Muscle of back (tissue), 11 donors: ENCODE results near the gene NRXN2. TPM values are rescaled to one million over a fixed set of nuclear protein-coding genes. Genes with fewer than 3 reads are reported as not detected.

ENCODE experiments used
- DNase-seq, 3 donors: peaks; one replicate each; pipeline versions ENCODE4 v3.0.0 to v3.0.0-alpha.2; 2013
- polyA plus RNA-seq, 10 donors: library from polyadenylated mRNA; unstranded; fragments of 120-200 nt; gene quantifications; one replicate each; pipeline ENCODE4 v1.2.1, GENCODE V29; 2013; ENCODE audit not compliant: insufficient read length in 10 of 10

NRXN2 gene
- polyA plus RNA-seq, 10 donors = 16.4 to 36.8 (median 26.1) TPM

DNA sequence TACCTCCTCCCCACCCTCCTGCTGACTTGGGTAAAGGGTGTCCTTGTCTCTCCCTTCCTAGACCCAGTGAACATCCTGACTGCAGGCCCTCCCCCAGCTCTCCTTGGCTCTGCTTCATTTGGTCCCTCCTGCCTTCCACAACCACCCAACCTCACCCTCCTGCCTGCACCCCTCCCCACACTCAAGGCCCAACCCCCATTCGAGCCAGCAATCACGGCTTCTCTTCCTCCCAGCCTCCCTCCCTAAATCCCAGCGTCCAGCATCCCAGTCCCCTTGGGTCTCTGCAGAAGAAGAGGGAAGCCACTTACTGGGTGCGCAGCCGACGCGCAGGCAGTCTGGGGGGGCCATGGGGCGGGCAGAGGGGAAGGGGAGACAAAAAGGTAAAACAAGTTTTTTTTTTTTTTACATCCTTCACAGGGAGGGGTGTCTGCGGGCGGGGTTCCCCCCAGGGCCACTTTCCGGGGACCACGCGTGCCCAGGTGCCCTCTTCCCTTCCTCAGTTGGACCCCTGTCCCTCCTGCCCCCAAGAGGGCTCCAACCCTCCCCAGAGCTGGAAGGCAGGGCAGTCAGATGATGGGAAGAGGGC lies 69.5 kb downstream of the NRXN2 start:
- DNase-seq = no peak

DNA sequence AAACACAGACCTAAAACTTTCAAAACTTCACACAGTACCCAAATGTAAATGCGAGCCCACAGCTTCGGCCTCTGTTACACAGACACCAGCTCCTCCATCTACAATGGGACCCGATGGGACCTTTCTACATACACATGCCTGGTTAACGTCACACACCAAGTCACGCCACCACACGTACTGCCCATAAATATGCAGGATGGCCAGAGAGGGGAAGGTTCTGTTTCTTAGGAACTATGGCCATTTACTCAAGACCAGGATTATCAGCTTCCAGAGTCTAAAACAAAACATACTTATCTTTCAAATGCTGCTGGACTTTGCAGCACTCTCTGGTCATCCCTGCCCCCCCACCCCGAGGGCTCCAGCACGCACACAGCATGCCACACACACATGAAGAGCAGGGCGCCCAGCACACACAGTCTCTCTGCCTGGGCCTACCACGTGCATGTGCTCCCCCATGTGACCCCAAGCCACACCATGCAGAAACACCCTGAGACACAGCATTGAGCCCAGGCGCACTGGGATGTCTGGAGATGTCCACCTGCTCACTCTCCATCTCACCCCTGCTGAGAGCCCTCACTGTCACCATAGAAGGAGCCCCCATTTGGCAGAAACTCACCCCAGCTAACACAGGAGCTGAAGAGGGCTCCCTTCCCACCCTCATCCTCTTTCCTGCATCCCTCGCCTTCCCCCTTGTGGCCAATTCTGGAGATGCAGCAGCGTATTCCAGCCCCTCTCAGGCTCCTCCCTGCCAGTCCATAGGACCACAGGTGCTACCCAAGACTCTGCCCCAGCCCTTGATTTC lies 70.2 kb downstream of the NRXN2 start:
- peak; percentile 63 to 91 (median 86) for DNase-seq

DNA sequence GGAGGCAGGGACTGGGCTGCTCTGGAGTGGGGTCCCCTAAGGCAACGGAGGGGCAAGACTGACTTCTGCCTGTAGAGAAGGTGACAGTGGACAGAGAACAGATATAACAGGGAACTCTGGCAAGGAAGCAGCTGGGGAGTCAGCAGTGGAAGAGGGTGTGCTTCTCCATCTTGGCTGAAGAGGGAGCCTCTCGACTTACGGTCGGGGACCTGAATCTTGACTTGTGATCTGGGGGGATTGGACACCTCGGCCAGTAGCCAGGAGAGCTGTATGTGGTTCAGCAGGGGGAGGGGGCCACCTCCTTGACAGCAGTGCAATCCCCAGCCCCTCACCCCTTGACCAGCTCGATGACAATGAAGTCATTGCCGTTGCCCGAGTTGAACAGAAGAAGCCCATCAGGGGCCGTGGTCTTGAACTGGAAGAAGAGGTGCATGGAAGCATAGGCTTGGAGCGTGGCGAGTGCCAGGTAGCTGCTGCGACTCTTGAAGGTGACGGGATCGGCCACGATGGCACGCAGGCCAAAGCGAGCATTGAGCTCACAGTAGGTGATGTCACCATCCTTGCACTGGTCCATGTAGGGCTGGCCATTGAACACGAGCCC lies 72.0 kb downstream of the NRXN2 start:
- peak in 1 of 3 donors; percentile 55 for DNase-seq

DNA sequence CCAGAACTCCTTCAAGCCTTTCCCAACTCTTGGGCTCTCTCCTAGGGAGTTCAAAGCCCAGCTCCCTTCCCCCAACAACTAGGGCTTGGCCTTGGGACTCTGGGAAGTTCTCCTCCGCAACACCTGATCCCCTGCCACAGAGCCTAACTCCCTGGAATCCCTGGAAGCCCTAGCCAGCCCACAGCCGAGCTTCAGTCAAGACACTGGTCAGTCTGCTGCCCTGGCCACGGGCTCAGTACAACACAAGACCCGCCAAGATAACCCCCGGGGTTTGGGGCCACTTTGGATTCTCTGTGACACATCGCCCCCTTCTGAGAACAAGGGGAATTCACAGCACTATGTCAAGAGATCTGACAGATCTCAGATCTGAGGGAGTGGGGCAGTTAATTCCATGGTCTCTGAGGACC lies 73.7 kb downstream of the NRXN2 start:
- DNase-seq = peak in 2 of 3 donors; percentile 40 to 67

DNA sequence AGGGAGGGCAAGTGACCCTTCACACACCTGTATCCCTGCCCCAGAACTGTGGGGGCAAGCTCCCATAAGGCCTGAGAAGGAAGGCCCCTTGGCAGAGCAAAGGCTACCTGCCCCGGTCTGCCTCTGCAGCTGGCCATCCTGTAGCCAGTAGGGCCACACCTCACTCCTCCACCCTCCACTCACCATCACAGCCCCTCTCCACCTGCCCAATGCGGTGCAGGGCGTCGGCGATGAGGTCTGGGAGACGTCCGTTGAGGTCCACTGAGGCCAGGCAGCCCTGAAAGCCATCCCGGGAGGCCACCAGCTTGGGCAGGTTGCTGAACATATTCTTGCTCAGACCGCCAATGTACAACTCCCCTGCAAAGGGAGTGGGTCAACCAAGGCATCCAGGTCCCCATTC lies 74.4 kb downstream of the NRXN2 start:
- no peak for DNase-seq

DNA sequence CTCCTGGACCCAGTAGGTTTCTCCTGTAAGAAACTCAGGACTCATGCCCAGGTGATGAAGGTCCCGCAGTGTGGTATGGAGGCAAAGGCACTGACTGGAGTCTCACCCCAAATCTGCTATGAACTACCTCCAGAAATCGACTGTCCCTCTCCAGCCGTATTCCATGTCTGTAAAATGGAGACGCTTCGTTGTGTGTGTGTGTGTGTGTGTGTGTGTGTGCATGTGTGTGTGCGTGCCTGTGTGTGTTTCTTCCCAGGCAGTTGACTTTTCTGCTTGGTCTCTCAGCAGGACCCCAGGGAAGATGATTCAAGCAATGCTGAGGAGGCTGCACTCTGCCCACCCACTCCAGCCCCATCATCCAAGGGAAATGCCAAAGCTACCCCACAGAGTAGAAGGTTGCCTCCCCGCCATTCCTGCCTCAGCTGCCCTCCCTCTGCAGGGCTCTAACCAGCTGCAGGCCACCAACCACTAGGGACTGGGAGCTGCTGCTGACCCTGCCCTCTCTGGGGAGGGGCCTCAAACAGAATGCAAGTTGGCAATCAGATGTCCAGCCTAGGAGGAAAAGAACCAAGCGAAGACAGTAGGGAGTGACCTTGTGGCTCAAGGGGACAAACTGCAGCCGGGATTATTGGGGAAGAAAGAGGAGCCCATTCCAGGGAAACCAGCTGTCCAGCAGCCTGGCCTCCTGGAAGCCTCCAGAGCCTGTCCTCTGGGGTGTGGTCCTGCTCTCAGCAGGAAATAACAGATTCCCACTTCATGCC lies 75.8 kb downstream of the NRXN2 start:
- DNase-seq = peak in 1 of 3 donors; percentile 39

DNA sequence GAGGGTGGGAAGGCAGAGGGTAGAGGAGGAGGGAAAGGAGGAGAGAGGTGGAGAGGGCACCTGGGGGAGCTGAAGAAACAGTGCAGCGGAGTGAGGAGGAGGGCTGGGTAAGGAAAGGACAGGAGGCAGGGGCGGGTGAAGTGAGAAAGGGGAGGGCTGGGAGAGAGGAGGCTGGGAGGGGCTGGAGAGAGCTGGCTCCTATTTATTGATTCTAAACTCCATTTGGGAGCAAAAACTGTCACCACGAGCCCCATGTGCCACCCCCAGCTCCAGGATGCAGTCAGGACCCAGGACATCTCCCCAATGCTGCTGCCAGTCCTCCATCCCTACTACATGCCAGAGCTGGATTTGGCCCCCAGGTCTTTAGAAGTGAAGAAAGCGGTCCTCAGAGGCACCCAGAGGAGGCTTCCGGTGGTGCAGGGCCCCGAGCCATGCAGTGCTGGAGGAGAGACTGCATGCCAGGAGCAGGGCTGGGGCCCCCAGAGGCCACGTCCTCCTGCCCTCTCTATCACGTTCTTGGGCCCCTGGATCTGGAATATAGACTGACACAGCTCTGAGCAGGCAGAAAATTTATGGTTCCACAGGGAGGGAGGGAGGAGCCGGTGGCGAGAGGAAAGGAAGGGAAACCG lies 78.2 kb downstream of the NRXN2 start:
- peak in 1 of 3 donors; percentile 52 for DNase-seq

DNA sequence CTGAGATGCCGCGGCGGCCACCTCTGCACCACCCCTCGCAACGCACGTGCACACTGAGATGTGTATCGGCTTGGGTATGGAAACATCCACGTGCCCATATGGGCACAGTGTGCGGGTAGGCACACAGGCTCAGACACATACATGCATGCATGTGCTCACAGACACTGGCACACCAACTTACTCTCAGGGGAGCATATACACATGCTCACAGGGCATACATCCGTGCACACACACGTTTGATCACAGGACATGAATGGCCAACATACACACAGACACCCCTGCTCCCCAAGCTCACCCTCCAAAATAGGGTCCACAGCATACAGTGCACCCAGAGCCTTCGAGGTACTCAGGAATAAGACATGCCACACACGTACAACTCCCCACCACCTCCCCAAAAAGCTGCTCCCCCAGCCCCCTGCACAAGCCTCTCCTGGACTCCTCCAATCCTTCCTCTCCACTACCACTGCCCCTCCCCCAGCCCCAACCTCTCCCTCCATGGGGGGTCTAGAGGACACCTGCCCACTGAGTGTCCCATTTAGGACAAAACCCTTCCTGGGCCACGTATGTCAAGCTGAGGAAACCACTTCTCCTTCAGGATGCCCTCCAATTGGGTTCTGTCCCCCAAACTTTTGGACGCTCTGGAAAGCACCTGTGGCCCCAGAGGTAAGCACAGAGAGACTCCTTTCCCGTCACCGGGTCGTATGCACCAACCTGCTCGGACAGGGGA lies 78.9 kb downstream of the NRXN2 start:
- DNase-seq = no peak

DNA sequence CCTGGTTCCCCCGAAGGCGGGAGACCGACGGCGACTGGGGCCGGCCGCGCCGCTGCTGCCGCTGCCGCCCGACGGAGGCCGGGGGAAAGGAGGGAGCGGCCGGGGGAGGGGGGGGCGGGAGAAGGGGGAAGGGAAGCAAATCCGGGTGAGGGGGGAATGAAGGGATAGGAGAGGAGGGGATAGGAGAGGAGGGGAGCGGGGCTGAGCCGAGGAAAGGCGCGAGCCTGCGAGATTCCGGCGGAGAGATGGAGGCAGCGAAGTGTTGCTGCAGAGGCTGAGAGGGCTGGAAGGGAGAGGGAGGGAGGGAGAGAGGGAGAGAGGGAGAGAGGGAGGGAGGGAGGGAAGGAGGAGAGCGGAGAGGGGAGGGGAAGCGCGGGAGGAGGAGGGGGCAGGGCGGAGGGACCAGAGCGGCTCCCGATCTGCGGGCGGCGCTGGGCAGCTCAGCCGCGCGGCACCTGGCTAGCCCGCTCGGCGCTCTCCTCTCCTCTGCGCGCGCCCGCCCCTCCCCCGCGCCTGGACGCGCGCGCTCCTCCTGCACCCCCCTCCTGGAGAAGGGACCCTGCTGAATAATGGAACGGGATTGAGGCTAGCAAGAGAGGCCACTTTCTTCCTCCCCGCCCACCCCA lies 79.6 kb downstream of the NRXN2 start:
- DNase-seq = peak in 2 of 3 donors; percentile 60 to 85

DNA sequence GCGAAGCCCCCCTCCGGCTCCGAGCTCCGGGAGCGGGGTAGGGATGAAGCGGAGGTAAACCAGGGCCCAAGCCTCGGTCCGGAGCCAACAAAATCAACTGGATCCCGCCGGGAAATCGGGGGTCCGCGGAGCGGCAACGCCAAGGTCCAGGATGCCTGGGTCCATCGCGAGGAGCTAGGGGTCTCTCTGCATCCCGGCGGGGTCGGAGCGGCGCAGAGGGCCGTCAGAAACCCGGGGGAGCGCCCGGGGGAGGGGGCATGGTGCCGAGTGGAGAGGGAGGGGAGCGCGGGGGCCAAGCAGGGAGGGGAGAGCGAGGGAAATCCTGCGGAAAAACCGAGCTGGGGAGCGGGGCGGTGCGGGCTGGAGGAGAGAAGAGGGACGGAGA lies 80.1 kb downstream of the NRXN2 start:
- no peak for DNase-seq

DNA sequence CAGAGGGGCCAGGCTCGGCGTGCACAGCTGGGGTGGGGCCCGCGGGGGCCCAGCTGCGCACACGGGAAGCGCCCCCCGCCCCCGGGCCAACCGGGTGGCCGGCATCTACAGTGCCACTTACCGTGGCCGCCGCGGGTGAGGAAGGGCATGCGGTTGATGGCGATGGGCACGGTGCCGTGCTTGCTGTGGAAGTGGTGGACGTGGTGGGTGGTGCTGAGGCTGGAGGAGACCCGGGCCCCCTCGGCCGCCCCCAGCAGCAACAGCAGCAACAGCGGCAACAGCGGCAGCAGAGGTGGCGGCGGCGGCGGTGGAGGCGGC lies 80.6 kb downstream of the NRXN2 start:
- DNase-seq = no peak

DNA sequence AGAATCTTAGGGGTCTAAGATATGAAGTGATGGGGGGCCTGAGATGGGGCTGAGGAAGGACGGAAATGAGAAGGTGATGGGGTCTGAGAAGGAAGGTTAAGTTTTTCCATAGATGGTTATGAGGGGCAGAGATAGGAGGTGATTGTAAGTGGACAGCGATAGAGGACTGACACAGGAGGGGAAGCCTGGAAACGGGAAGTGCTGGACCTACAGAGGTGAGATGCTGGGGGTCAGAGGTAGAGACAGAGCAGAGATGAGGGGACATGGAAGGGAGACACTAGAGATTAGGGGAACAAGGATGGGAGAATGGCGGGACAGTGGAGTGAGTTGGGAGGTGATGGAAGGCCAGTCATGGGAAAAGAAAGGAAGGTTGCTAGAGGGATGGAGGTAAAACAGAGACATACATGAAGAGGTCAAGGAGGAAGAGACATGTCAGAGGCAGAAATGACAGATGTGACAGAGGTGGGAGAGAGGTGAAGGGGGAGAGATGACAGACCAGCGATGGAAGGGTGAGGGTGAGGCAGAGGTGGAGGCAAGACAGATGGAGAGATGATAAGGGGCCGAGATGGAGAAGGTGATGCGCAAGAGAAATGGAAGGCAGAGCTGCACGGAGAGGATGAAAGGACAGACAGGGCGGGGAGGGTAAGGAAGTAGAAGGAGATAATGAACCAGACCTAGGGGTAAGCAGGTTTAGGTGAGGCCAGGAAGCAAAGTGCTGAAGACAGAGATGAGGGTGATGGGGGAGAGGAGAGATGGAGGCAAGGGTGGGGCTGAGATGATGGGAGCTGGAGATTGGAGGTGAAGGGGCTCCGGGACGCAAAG lies 81.2 kb downstream of the NRXN2 start:
- no peak for DNase-seq

DNA sequence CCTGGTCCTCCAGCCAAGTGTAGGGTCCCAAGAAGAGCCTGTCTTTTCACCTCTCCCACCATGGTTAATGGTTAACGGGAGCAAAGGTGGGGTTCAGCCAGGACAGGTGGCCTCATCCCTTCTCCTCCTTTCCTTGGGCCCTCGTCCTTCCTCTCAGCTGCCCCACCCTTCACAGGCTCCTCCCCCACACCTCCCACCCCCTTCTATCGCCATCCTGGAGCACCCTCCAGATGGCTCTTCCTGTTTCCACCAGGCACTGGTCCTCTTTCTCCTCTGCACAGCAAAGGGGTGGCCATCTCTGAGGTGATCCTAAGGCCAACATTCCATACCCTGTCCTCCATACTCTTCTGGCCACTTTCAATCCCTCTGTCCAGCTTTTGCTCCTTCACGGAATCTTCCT lies 83.1 kb downstream of the NRXN2 start:
- DNase-seq = no peak

DNA sequence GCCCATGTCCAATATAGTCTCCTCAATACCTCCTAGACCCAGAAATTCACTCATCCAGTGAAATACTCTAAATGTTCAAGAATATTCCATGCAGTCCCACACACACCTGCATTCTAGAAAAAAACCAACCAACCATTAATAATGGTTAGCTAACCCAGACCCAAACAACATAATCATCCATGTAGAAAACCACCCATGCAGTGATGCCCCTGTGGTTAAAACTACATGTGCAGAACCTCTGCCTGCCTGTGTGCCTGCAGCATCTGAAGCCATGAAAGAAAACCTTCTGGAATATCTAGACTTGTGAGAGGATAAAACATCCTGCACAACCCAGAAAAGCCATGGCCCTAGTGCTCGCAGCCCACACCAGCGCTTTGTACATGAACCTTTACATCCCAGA lies 84.2 kb downstream of the NRXN2 start:
- DNase-seq = no peak

DNA sequence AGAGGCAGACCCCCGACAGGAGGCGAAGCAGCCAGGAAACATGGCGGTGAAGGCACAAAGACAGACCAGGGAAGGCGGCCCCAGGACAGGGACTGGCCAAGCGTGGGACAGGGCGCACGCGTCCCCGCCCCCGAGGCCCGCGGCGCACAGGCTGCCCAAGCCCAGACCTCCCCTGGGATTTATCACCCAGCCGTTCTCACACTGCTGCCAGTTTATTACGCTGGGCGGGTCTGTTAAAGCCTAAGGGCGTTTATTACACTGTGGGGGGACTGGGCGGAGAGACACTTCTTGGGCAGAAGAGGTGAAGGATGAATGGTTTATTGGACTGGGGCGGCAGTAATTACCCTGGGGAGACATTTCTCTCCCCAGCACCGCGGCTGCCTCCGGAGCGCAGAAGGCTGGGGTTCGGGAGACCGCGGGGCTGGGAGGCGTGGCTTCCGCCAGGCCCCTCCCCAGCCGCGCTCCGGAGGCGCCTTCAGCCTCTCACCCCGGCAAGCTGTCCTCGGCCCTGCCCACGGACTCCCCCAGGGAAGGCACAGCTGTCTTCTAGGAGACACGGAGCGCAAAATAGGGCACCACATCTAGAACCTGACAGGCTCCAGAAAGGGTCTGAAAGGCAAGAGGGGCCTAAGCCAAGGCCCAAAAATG lies 84.9 kb downstream of the NRXN2 start:
- peak in 1 of 3 donors; percentile 44 for DNase-seq

DNA sequence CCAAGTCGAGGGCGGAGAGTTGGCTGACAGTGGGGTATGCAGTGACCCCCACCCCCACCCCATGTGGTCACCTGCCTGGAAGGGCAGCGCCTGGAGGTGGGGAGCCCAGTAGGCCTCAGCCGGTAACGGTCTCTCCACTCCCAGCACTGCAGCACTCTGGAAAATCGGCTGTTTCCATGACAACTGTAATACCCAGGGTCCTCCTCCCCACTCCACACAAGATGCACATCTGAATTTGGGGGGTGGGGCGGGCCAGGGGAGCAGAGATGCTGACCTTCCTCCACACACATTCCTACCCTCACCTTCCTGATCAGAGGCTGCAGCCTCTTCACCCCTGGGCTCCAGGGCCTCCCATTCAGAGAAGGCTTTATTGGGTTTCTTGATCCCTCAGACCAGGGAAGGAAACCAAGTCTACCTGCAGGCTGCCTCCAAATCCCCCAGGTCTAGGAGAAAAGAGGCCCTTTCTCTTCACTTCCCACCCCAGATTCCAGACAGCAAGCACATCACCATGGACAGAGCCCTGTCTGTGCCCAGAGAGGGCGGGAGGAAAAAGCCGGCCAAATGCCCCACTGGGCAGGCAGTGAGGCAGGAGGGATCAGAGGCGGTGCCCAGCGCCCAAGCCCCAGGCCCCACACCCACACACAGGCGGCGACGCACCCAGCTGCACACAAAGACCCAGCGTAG lies 85.5 kb downstream of the NRXN2 start:
- peak in 1 of 3 donors; percentile 39 for DNase-seq

DNA sequence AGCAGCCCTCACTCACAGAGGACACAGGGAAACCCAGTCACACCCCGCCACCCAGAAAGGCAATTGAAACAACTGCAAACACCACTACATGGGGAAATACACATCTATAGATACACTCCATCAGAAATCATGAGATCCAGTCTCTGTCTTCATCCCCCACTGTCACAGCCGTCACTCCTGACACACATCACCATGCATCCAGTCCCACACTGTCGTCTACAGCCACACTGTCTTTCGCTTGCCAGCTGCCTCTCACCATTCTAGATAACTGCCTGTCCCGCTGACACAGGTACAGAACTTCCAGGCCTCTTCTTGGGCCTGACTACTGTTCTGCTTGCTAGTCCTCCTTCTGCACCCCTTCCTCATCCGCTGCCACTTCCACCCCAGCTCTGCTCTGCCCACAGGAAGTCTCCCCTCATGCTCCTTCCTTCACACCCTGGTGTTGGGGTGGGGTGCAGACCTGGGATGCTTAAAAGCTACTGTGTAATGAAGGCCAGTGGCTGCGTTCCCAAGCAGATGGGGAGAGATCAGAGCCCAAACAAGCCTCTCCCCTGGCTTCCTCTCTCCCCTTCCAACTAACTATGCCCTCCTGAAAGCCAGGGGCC lies 89.3 kb downstream of the NRXN2 start:
- no peak for DNase-seq

DNA sequence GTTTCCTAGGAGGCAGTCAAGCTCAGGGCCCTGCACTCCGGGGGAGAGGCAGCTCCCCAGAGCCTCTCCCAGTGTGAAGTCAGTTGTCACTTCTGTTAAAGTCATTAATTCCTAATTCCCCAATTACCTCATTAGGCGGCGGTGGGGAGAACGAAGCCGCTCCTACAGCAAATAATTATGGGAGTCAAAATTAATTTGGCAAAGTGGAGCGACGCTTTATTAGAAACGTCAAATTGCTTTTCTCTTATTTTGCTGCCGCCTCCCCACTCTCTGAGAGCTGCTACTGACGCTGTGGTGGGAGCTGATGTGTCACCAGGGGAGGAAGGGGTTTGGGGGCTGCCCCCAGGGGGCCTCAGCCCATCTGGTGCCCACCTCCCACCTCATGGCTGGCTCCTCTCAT lies 90.3 kb downstream of the NRXN2 start:
- no peak for DNase-seq
